Upper lobe of left lung (tissue), 6 donors: ENCODE results near the gene CNDP2. TPM values are rescaled to one million over a fixed set of nuclear protein-coding genes. Genes with fewer than 3 reads are reported as not detected.
A peak's percentile ranks its signal among the peaks of the same experiment; 100 is the strongest.

Source experiments
- ATAC-seq, 2 donors: fragments of 200-7000 bp; cut with Tn5 transposase; one replicate each; pipeline ENCODE4 v1.9.1; 2022; ENCODE audit warnings: mild to moderate bottlenecking in 2 of 2, moderate library complexity in 2 of 2; ENCODE audit not compliant: low FRiP score in 2 of 2
- DNase-seq, 2 donors: peaks; one replicate each; pipeline ENCODE4 v3.0.0-alpha.2; 2019 to 2020
- H3K27ac ChIP-seq, 4 donors: fragments of 200-600 bp; sonication (generic); one replicate each; pipeline ENCODE4 v1.5.1; 2016 to 2019
- H3K27me3 ChIP-seq, 4 donors: fragments of 200-600 bp; sonication (generic); one replicate each; pipeline ENCODE4 v1.5.1; 2017 to 2019
- H3K36me3 ChIP-seq, 4 donors: fragments of 200-600 bp; sonication (generic); one replicate each; pipeline ENCODE4 v1.5.1; 2016 to 2019
- H3K4me1 ChIP-seq, 4 donors: fragments of 200-600 bp; sonication (generic); one replicate each; pipeline ENCODE4 v1.5.1; 2018 to 2019
- H3K4me3 ChIP-seq, 4 donors: fragments of 200-600 bp; sonication (generic); one replicate each; pipeline ENCODE4 v1.5.1; 2017 to 2019; ENCODE audit warnings: mild to moderate bottlenecking in 2 of 4, moderate library complexity in 1 of 4
- H3K9me3 ChIP-seq, 4 donors: fragments of 200-600 bp; sonication (generic); one replicate each; pipeline ENCODE4 v1.5.1; 2018 to 2019
- CTCF ChIP-seq, 6 experiments: fragments of 450-650 bp in 4 of 6; fragments of 200-600 bp in 2 of 6; sonication (generic) in 2 of 6; IDR thresholded peaks; one replicate each; pipeline ENCODE4 v1.5.1; 2016 to 2019; ENCODE audit warnings: antibody characterized with exemption in 6 of 6
- EP300 ChIP-seq, 4 donors: sonication (generic); formaldehyde crosslinking; IDR thresholded peaks; one replicate each; pipeline ENCODE4 v1.5.1; 2017; ENCODE audit warnings: antibody characterized with exemption in 4 of 4, control low read depth in 2 of 4
- POLR2A ChIP-seq, 4 donors: fragments of 450-650 bp; IDR thresholded peaks; one replicate each; pipeline ENCODE4 v1.5.1; 2016 to 2017; ENCODE audit warnings: antibody characterized with exemption in 4 of 4, mild to moderate bottlenecking in 2 of 4
- POLR2AphosphoS5 ChIP-seq, 2 donors: sonication (generic); formaldehyde crosslinking; IDR thresholded peaks; one replicate each; pipeline ENCODE4 v1.5.1; 2017; ENCODE audit warnings: antibody characterized with exemption in 2 of 2
- WGBS, 2 donors: methylation state at CpG; one replicate each; pipeline ENCODE4 v1.1.5; 2017 to 2018; 5-methylcytosine and 5-hydroxymethylcytosine counted together
- total RNA-seq, 6 donors: library from RNA; depleted of rRNA in 4 of 6; stranded (reverse); fragments of >200 nt in 4 of 6; gene quantifications; one replicate each; pipeline versions ENCODE4 v1.1.0 to v1.2.1, GENCODE V29; 2016 to 2021
- donor health status: DM: no; HTN: no; CAD: no; lungs with moderate emphysema.
- donor health status: DM: no; HTN: yes; CAD: no; lungs with severe emphysema.

The CNDP2 gene
- total RNA-seq, 6 donors from 2014 or later = 147 to 279 (median 196) TPM

GRCh38 chr18:74506448-74507084, 10.4 kb downstream of the CNDP2 start:
- ATAC-seq (no peak), DNase-seq (no peak)
- H3K4me1 ChIP-seq = peaks cover 0 to 6% (median 3%) of the 10 kb centered on the region in 4 donors
- no peak overlapping the region for H3K27ac ChIP-seq
- TF ChIP-seq POLR2AphosphoS5 (IDR thresholded peaks at IDR 0.05) (no peak), POLR2A (IDR thresholded peaks at IDR 0.05) (no peak), EP300 (IDR thresholded peaks at IDR 0.05) (no peak), CTCF (IDR thresholded peaks at IDR 0.05) (no peak)
- H3K9me3 ChIP-seq = no peaks in the 10 kb centered on the region
- H3K27me3 ChIP-seq = no peaks in the 10 kb centered on the region
- 52 to 78% methylated on average over 11 of the region's 11 CpGs for WGBS, 2 donors
- no peak overlapping the region for H3K4me3 ChIP-seq
- peaks cover 54 to 100% (median 90%) of the 10 kb centered on the region in 4 donors for H3K36me3 ChIP-seq

- Histone ChIP-seq H3K4me1 (no peaks in the 10 kb centered on the region), H3K4me3 (no peak overlapping the region), H3K9me3 (no peaks in the 10 kb centered on the region), H3K27me3 (no peaks in the 10 kb centered on the region), H3K27ac (no peak overlapping the region), H3K36me3 (peaks cover 57 to 100% (median 89%) of the 10 kb centered on the region in 4 donors)
- 85 to 86% methylated on average over 21 to 23 of the region's 23 CpGs for WGBS, 2 donors
- ATAC-seq = peak; percentile 11 to 42
- peak; percentile 14 to 69 for DNase-seq
- TF ChIP-seq POLR2A (IDR thresholded peaks at IDR 0.05) = no peak
- TF ChIP-seq EP300 (IDR thresholded peaks at IDR 0.05) = no peak
- no peak for TF ChIP-seq CTCF (IDR thresholded peaks at IDR 0.05)
- no peak for TF ChIP-seq POLR2AphosphoS5 (IDR thresholded peaks at IDR 0.05)
Measured at GRCh38 chr18:74507097-74507881, 11.1 kb downstream of the CNDP2 start.

- H3K27me3 ChIP-seq = no peaks in the 10 kb centered on the region
- WGBS, 2 donors = 94 to 95% methylated on average over 14 of the region's 14 CpGs
- no peak overlapping the region for H3K4me3 ChIP-seq
- H3K36me3 ChIP-seq = peaks cover 59 to 100% (median 88%) of the 10 kb centered on the region in 4 donors
- TF ChIP-seq EP300 (IDR thresholded peaks at IDR 0.05) (no peak), POLR2AphosphoS5 (IDR thresholded peaks at IDR 0.05) (no peak), POLR2A (IDR thresholded peaks at IDR 0.05) (no peak), CTCF (IDR thresholded peaks at IDR 0.05) (no peak)
- ATAC-seq = no peak
- H3K27ac ChIP-seq = no peak overlapping the region
- no peaks in the 10 kb centered on the region for H3K4me1 ChIP-seq
- DNase-seq = peak; percentile 20 to 58
- H3K9me3 ChIP-seq = no peaks in the 10 kb centered on the region
Measured at GRCh38 chr18:74507927-74508326, 11.8 kb downstream of the CNDP2 start.

GRCh38 chr18:74508366-74508765, 12.2 kb downstream of the CNDP2 start:
- Histone ChIP-seq H3K27me3 (no peaks in the 10 kb centered on the region), H3K27ac (no peak overlapping the region), H3K4me1 (no peaks in the 10 kb centered on the region), H3K36me3 (peaks cover 57 to 100% (median 89%) of the 10 kb centered on the region in 4 donors), H3K4me3 (no peak overlapping the region), H3K9me3 (no peaks in the 10 kb centered on the region)
- 81 to 82% methylated on average over 9 of the region's 9 CpGs for WGBS, 2 donors
- ATAC-seq = no peak
- no peak for DNase-seq
- TF ChIP-seq POLR2AphosphoS5 (IDR thresholded peaks at IDR 0.05) (no peak), POLR2A (IDR thresholded peaks at IDR 0.05) (no peak), CTCF (IDR thresholded peaks at IDR 0.05) (no peak), EP300 (IDR thresholded peaks at IDR 0.05) (no peak)
